ENCODE results near the gene NOP53. TPM values are rescaled to one million over a fixed set of nuclear protein-coding genes. Genes with fewer than 3 reads are reported as not detected.

The NOP53 gene
- total and polyA plus RNA-seq, 2 experiments from 2014 or later, result 167 to 192 TPM

- Histone ChIP-seq H4K20me1 (replicated peaks; ENCODE audit: insufficient read depth) (no peaks in the 10 kb centered on the region), H3K4me2 (no peak overlapping the region), H3K27ac (ENCODE audit: low read depth) (no peak overlapping the region), H2AFZ (no peak overlapping the region), H3K9me2 (ENCODE audit: insufficient read depth) (no peaks in the 10 kb centered on the region), H3K79me2 (replicated peaks; ENCODE audit: insufficient read depth) (no peaks in the 10 kb centered on the region), H3F3A (replicated peaks; ENCODE audit: low read depth) (no peaks in the 10 kb centered on the region), H3K36me3 (ENCODE audit: insufficient read depth) (no peaks in the 10 kb centered on the region), H3K4me1 (ENCODE audit: insufficient read depth) (no peaks in the 10 kb centered on the region), H3K27me3 (ENCODE audit: insufficient read depth) (no peaks in the 10 kb centered on the region), H3K4me3 (no peak overlapping the region)
- no peaks in the 10 kb centered on the region for H3K36me3 Mint-ChIP-seq (ENCODE audit: low read depth)
- peaks cover 3% of the 10 kb centered on the region for H3K27me3 Mint-ChIP-seq (ENCODE audit: insufficient read depth, low read depth, poor library complexity)
- H3K4me1 Mint-ChIP-seq, result no peaks in the 10 kb centered on the region
- TF ChIP-seq POLR2AphosphoS5 (IDR thresholded peaks at IDR 0.05; ENCODE audit: low read depth) (no peak), CTCF (conservative IDR thresholded peaks at IDR 0.05; ENCODE audit: low read depth in 2 of 2) (no peak), ZNF462 (CRISPR knock-in tag; IDR thresholded peaks at IDR 0.05) (no peak), REST (IDR thresholded peaks at IDR 0.05; ENCODE audit: unreplicated experiment) (no peak), ETS1 (IDR thresholded peaks at IDR 0.05) (no peak), JUNB (IDR thresholded peaks at IDR 0.05; ENCODE audit: unreplicated experiment) (no peak), ZNF114 (CRISPR knock-in tag; IDR thresholded peaks at IDR 0.05) (no peak), EZH2 (IDR thresholded peaks at IDR 0.05; ENCODE audit: low read depth, unreplicated experiment) (no peak), STAT1 (IDR thresholded peaks at IDR 0.05; ENCODE audit: unreplicated experiment) (no peak), CREB1 (CRISPR knock-in tag; IDR thresholded peaks at IDR 0.05; ENCODE audit: low read depth) (no peak), NANOG (IDR thresholded peaks at IDR 0.05; ENCODE audit: borderline replicate concordance) (no peak), EZH2phosphoT487 (IDR thresholded peaks at IDR 0.05; ENCODE audit: unreplicated experiment) (no peak), ZNF331 (CRISPR knock-in tag; IDR thresholded peaks at IDR 0.05; ENCODE audit: low read depth) (no peak)
- no peak for ATAC-seq
- H3K4me3 Mint-ChIP-seq, result no peak overlapping the region
- H3K9me3 Mint-ChIP-seq, result peaks cover 3% of the 10 kb centered on the region; the same call in 1 of the 3 replicates
- no peak for DNase-seq (ENCODE audit: low spot score)
- no peak overlapping the region for H3K27ac Mint-ChIP-seq
These were observed 60.0 kb downstream of the NOP53 start for GRCh38 chr19:47805313-47805712.
